SK-N-SH (cell line): Measurements from ENCODE around the gene KLLN. TPM values are rescaled to one million over a fixed set of nuclear protein-coding genes. Genes with fewer than 3 reads are reported as not detected.
A peak's percentile ranks its signal among the peaks of the same experiment; 100 is the strongest.
"Not testable (repeated sequence)": the region's sequence is repeated elsewhere in the genome, so short reads cannot be mapped to it uniquely, and the experiment has no call there.

ENCODE experiments used
- CTCF ChIA-PET: fragments of 300-600, 350-600 bp; formaldehyde crosslinking; extraction: SDS; loops from one replicate; lab custom pipeline; 2021; lab: Yijun Ruan, JAX
- POLR2A ChIA-PET: fragments of 350-600 bp; sonication (Branson Sonifier 250); formaldehyde crosslinking; extraction: SDS; loops from one replicate; lab custom pipeline; 2020; ENCODE audit warnings: antibody characterized with exemption, inconsistent platforms; lab: Yijun Ruan, JAX
- DNase-seq: peaks from one replicate; pipeline ENCODE4 v3.0.0; 2012
- H2AFZ ChIP-seq: fragments of 200-600 bp; sonication (generic); 2 replicates; pipeline ENCODE4 v1.8.1; 2016; ENCODE audit warnings: antibody characterized with exemption, mild to moderate bottlenecking, low read depth
- H3F3A ChIP-seq: fragments of 200-600 bp; sonication (generic); replicated peaks from 2 replicates; pipeline ENCODE3; 2016; ENCODE audit warnings: antibody characterized with exemption, mild to moderate bottlenecking; ENCODE audit not compliant: insufficient read depth
- H3K27ac ChIP-seq, 2 experiments: fragments of 200-500 bp in 1 of 2; fragments of 200-600 bp in 1 of 2; sonication (Bioruptor generic) in 1 of 2; sonication (generic), shearing (Covaris generic) in 1 of 2; 2 replicates each; pipeline versions ENCODE4 v1.5.1 to v1.6.1; 2014 to 2016; ENCODE audit warnings: low read depth in 2 of 2, inconsistent platforms in 1 of 2, low read length in 1 of 2, mild to moderate bottlenecking in 1 of 2, mixed read lengths in 1 of 2
- H3K27me3 ChIP-seq: fragments of 200-600 bp; sonication (generic), shearing (Covaris generic); 2 replicates; pipeline ENCODE4 v1.6.1; 2016; ENCODE audit warnings: mixed run types; ENCODE audit not compliant: insufficient read depth
- H3K36me3 ChIP-seq, 2 experiments: fragments of 200-500 bp in 1 of 2; fragments of 200-600 bp in 1 of 2; sonication (Bioruptor generic) in 1 of 2; sonication (generic) in 1 of 2; replicated peaks in 1 of 2; 2 replicates each; pipeline versions ENCODE3 to v1.5.1; 2014 to 2016; ENCODE audit warnings: low read length in 1 of 2, mild to moderate bottlenecking in 1 of 2; ENCODE audit not compliant: insufficient read depth in 2 of 2, control insufficient read depth in 1 of 2
- H3K4me1 ChIP-seq, 2 experiments: fragments of 200-500 bp in 1 of 2; fragments of 200-600 bp in 1 of 2; sonication (Bioruptor generic) in 1 of 2; sonication (generic), shearing (Covaris generic) in 1 of 2; 2 replicates each; pipeline versions ENCODE4 v1.5.1 to v1.6.1; 2014 to 2016; ENCODE audit warnings: low read depth in 1 of 2, low read length in 1 of 2, mixed run types in 1 of 2; ENCODE audit not compliant: insufficient read depth in 2 of 2, control insufficient read depth in 1 of 2
- H3K4me2 ChIP-seq: fragments of 200-600 bp; sonication (generic), shearing (Covaris generic); 2 replicates; pipeline ENCODE4 v1.6.1; 2017; ENCODE audit warnings: mixed run types
- H3K4me3 ChIP-seq, 2 experiments: fragments of 200-500 bp in 1 of 2; fragments of 200-600 bp in 1 of 2; sonication (Bioruptor generic) in 1 of 2; sonication (generic), shearing (Covaris generic) in 1 of 2; 2 replicates each; pipeline versions ENCODE4 v1.5.1 to v1.8.1; 2014 to 2016; ENCODE audit warnings: low read depth in 2 of 2, inconsistent platforms in 1 of 2, low read length in 1 of 2, mild to moderate bottlenecking in 1 of 2, mixed read lengths in 1 of 2, moderate library complexity in 1 of 2
- H3K79me2 ChIP-seq: fragments of 200-600 bp; sonication (generic); 2 replicates; pipeline ENCODE4 v1.8.1; 2017; ENCODE audit warnings: mild to moderate bottlenecking; ENCODE audit not compliant: insufficient read depth
- H3K9ac ChIP-seq: fragments of 200-600 bp; sonication (generic); 2 replicates; pipeline ENCODE4 v1.6.1; 2017; ENCODE audit warnings: mixed run types
- H3K9me2 ChIP-seq: fragments of 200-600 bp; sonication (generic); 2 replicates; pipeline ENCODE4 v1.6.1; 2017; ENCODE audit warnings: mixed run types
- H3K9me3 ChIP-seq: fragments of 200-600 bp; sonication (generic); 2 replicates; pipeline ENCODE4 v1.6.1; 2017; ENCODE audit warnings: mixed run types, mild to moderate bottlenecking, moderate library complexity
- H4K20me1 ChIP-seq: fragments of 200-600 bp; sonication (generic); 2 replicates; pipeline ENCODE4 v1.6.1; 2017; ENCODE audit warnings: mild to moderate bottlenecking, mixed run types; ENCODE audit not compliant: insufficient read depth
- CHD2 ChIP-seq: fragments of 150-350 bp; IDR thresholded peaks from 2 replicates; pipeline ENCODE4 v1.6.1; 2018; ENCODE audit warnings: low read length; ENCODE audit not compliant: partially characterized antibody
- CTCF ChIP-seq: fragments of 200-600 bp; sonication (generic); IDR thresholded peaks from 2 replicates; pipeline ENCODE4 v1.6.1; 2017; ENCODE audit warnings: antibody characterized with exemption, mild to moderate bottlenecking, moderate library complexity
- ELF1 ChIP-seq: IDR thresholded peaks from 2 replicates; pipeline ENCODE4 v1.4.0; 2012
- EZH2phosphoT487 ChIP-seq: fragments of 200-600 bp; sonication (generic); IDR thresholded peaks from 2 replicates; pipeline ENCODE4 v1.6.1; 2017; ENCODE audit warnings: low read depth, mixed run types, mild to moderate bottlenecking, antibody characterized with exemption, moderate library complexity, borderline replicate concordance
- FOSL2 ChIP-seq: IDR thresholded peaks from 2 replicates; pipeline ENCODE4 v1.4.0; 2012; ENCODE audit warnings: low read depth, mild to moderate bottlenecking, moderate library complexity, borderline replicate concordance
- FOXM1 ChIP-seq: IDR thresholded peaks from 2 replicates; pipeline ENCODE4 v1.4.0; 2012; ENCODE audit warnings: low read depth, mild to moderate bottlenecking
- IRF3 ChIP-seq: fragments of 150-350 bp; IDR thresholded peaks from 2 replicates; pipeline ENCODE4 v1.6.1; 2016; ENCODE audit warnings: mild to moderate bottlenecking, low read depth, low read length
- MXI1 ChIP-seq: IDR thresholded peaks from 2 replicates; pipeline ENCODE4 v1.6.1; 2012; ENCODE audit warnings: mild to moderate bottlenecking, low read depth, low read length, improper control_type of control experiment
- NFIC ChIP-seq: IDR thresholded peaks from 2 replicates; pipeline ENCODE4 v1.4.0; 2012; ENCODE audit warnings: borderline replicate concordance
- PBX3 ChIP-seq: IDR thresholded peaks from 2 replicates; pipeline ENCODE4; 2012
- RXRA ChIP-seq: IDR thresholded peaks from 2 replicates; pipeline ENCODE4 v1.4.0; 2012; ENCODE audit warnings: low read depth, mild to moderate bottlenecking, borderline replicate concordance
- TCF12 ChIP-seq: IDR thresholded peaks from 2 replicates; pipeline ENCODE4 v1.4.0; 2012
- USF2 ChIP-seq: fragments of 150-350 bp; IDR thresholded peaks from 2 replicates; pipeline ENCODE4 v1.6.1; 2017; ENCODE audit warnings: antibody characterized with exemption, low read length, low read depth, borderline replicate concordance
- WGBS: methylation state at CpG from one replicate; pipeline ENCODE4 v1.1.6; 2017; ENCODE audit warnings: low lambda C conversion rate; 5-methylcytosine and 5-hydroxymethylcytosine counted together
- polyA plus RNA-seq, 3 experiments: library from polyadenylated mRNA; depleted of rRNA; stranded (reverse); fragments of >200 nt; gene quantifications; 2 replicates each; pipeline ENCODE4 v1.2.3, GENCODE V29; 2012

Gene KLLN
- polyA plus RNA-seq, 1 of the 3 experiments (the other 2 are of a cell fraction) = 1.2 TPM

- peak; percentile 98 for TF ChIP-seq CHD2
- no peak for TF ChIP-seq EZH2phosphoT487
- TF ChIP-seq PBX3 = peak; percentile 93
Measured at GRCh38 chr10:87863053-87863943, at the start of gene KLLN, which contains the start of gene PTEN (continued).

GRCh38 chr10:87903396-87903795 is 40.1 kb upstream of the KLLN start:
- H2AFZ ChIP-seq, DNase-seq, H3K9me2 ChIP-seq, H3K27me3 ChIP-seq, H3F3A ChIP-seq, CTCF ChIA-PET, H3K4me1 ChIP-seq, H3K9me3 ChIP-seq, H3K27ac ChIP-seq, H3K4me3 ChIP-seq, H3K4me2 ChIP-seq, H3K9ac ChIP-seq: not testable (repeated sequence)
- Histone ChIP-seq H4K20me1 (peaks cover 82% of the 10 kb centered on the region), H3K79me2 (peaks cover 98% of the 10 kb centered on the region), H3K36me3 (peaks cover 5 to 47% of the 10 kb centered on the region in 2 experiments)
- 95% methylated on average over 6 of the region's 8 CpGs for WGBS
- POLR2A ChIA-PET = interaction anchor here (0.7 to 1.1 kb wide), 2 partner anchors 25 to 41 kb away, joined by 3 read pairs; no protein-coding TSS in a partner anchor

- H3K4me2 ChIP-seq, POLR2A ChIA-PET, CTCF ChIA-PET, DNase-seq, H2AFZ ChIP-seq, H3K4me3 ChIP-seq, H3K9me3 ChIP-seq, H3K27ac ChIP-seq, H3K9ac ChIP-seq, H3K27me3 ChIP-seq, H3K9me2 ChIP-seq, H3K4me1 ChIP-seq: not testable (repeated sequence)
- Histone ChIP-seq H3K79me2 (peaks cover 100% of the 10 kb centered on the region), H3F3A (peaks cover 27% of the 10 kb centered on the region), H3K36me3 (peaks cover 18 to 41% of the 10 kb centered on the region in 2 experiments), H4K20me1 (peaks cover 87% of the 10 kb centered on the region)
- 95% methylated on average over 8 of the region's 8 CpGs for WGBS
Measured at GRCh38 chr10:87897957-87898356, 34.6 kb upstream of the KLLN start.

- H3K27ac ChIP-seq = peak overlapping the region in 1 of 2 experiments; percentile 22; a peak in 2 of 4 replicates
- 93% methylated on average over 2 of the region's 2 CpGs for WGBS
- POLR2A ChIA-PET = no interaction called here
- TF ChIP-seq CHD2 (no peak), NFIC (no peak), ELF1 (no peak), CTCF (no peak), FOSL2 (no peak), MXI1 (no peak), TCF12 (no peak), USF2 (no peak), RXRA (no peak), FOXM1 (no peak), IRF3 (no peak)
Measured at GRCh38 chr10:87896216-87896615, 32.9 kb upstream of the KLLN start.

More at GRCh38 chr10:87896216-87896615, 32.9 kb upstream of the KLLN start:
- Histone ChIP-seq H3K9me2 (no peaks in the 10 kb centered on the region), H3K9ac (no peak overlapping the region), H3K4me1 (peaks cover 0 to 6% of the 10 kb centered on the region in 2 experiments; a peak in 1 of 4 replicates), H4K20me1 (peaks cover 87% of the 10 kb centered on the region), H3K79me2 (peaks cover 100% of the 10 kb centered on the region), H3K27me3 (no peaks in the 10 kb centered on the region), H3K36me3 (peaks cover 22 to 41% of the 10 kb centered on the region in 2 experiments), H3K4me3 (no peak overlapping the region; a peak in 1 of 4 replicates), H3F3A (peaks cover 27% of the 10 kb centered on the region), H2AFZ (no peak overlapping the region), H3K4me2 (no peak overlapping the region), H3K9me3 (no peaks in the 10 kb centered on the region)
- CTCF ChIA-PET = interaction anchor here (1.4 kb wide), 1 partner anchor 493 kb away, joined by 3 read pairs; no protein-coding TSS in a partner anchor
- no peak for DNase-seq
